Transverse colon (tissue), 4 donors: Measurements from ENCODE around the gene LRP1B. TPM values are rescaled to one million over a fixed set of nuclear protein-coding genes. Genes with fewer than 3 reads are reported as not detected.

Source experiments
- DNase-seq: peaks from one replicate; pipeline ENCODE4 v3.0.0-alpha.2; 2019
- H3K27ac ChIP-seq, 4 donors: fragments of 200-600 bp; sonication (generic); 2 replicates each; pipeline ENCODE4 v1.5.1; 2016 to 2018; ENCODE audit warnings: inconsistent platforms in 4 of 4
- H3K27me3 ChIP-seq: fragments of 200-600 bp; sonication (generic); 2 replicates; pipeline ENCODE4 v1.5.1; 2017; ENCODE audit warnings: inconsistent platforms
- H3K36me3 ChIP-seq, 4 donors: fragments of 200-600 bp; sonication (generic); 2 replicates each; pipeline ENCODE4 v1.5.1; 2017 to 2019; ENCODE audit warnings: inconsistent platforms in 4 of 4
- H3K4me1 ChIP-seq, 4 donors: fragments of 200-600 bp; sonication (generic); 2 replicates each; pipeline ENCODE4 v1.5.1; 2017 to 2020; ENCODE audit warnings: inconsistent platforms in 4 of 4
- H3K4me3 ChIP-seq, 4 donors: fragments of 200-600 bp; sonication (generic); 1 replicate in 1 of 4; 2 replicates in 3 of 4; pipeline versions ENCODE4 v1.5.1 to v1.6.1; 2017 to 2019; ENCODE audit warnings: inconsistent platforms in 4 of 4
- H3K9me3 ChIP-seq, 2 donors: fragments of 200-600 bp; sonication (generic); 2 replicates each; pipeline ENCODE4 v1.5.1; 2017 to 2019; ENCODE audit warnings: inconsistent platforms in 2 of 2
- CTCF ChIP-seq, 5 experiments: fragments of 200-600 bp in 3 of 5; fragments of 450-650 bp in 2 of 5; sonication (generic) in 3 of 5; IDR thresholded peaks; 1 replicate in 2 of 5; 2 replicates in 3 of 5; pipeline ENCODE4 v1.5.1; 2016 to 2017; ENCODE audit warnings: antibody characterized with exemption in 5 of 5, inconsistent platforms in 3 of 5, mild to moderate bottlenecking in 2 of 5, moderate library complexity in 1 of 5
- EP300 ChIP-seq: sonication (generic); formaldehyde crosslinking; IDR thresholded peaks from one replicate; pipeline ENCODE4 v1.6.1; 2017; ENCODE audit warnings: antibody characterized with exemption, low read depth
- POLR2A ChIP-seq: fragments of 450-650 bp; IDR thresholded peaks from one replicate; pipeline ENCODE4 v1.6.1; 2016; ENCODE audit warnings: antibody characterized with exemption, mild to moderate bottlenecking, moderate library complexity
- POLR2AphosphoS5 ChIP-seq, 3 donors: sonication (generic); formaldehyde crosslinking; IDR thresholded peaks; one replicate each; pipeline ENCODE4 v1.6.1; 2016; ENCODE audit warnings: antibody characterized with exemption in 3 of 3
- WGBS, 2 donors: methylation state at CpG; one replicate each; pipeline ENCODE4 v1.1.5; 2018; ENCODE audit warnings: low coverage in 1 of 2; 5-methylcytosine and 5-hydroxymethylcytosine counted together
- in situ Hi-C, 4 donors: fragments of 200-750 bp; cut with MboI; loops; one replicate each; pipeline versions ENCODE4 v1.15.0 to v1.15.1; 2017; ENCODE audit warnings: low sequenced_read_pairs in 3 of 4, low pct_ligation_motif_present in 1 of 4, low pct_unique_long_range_greater_than_20kb in 1 of 4
- intact Hi-C: fragments of 100-400 bp; cut with DNase I; formaldehyde crosslinking; loops from one replicate; pipeline ENCODE4 v1.15.1; 2023; ENCODE audit warnings: low total_unique reads
- total RNA-seq, 4 donors: library from RNA; depleted of rRNA; stranded (reverse); fragments of >200 nt; gene quantifications; one replicate each; pipeline ENCODE4 v1.1.0, GENCODE V29; 2016

Gene LRP1B
- total RNA-seq, 4 donors from 2014 or later = 0.48 to 5.4 (median 0.82) TPM; not detected in 1

GRCh38 chr2:140862181-140862580, 1268.6 kb downstream of the LRP1B start:
- 68 to 100% methylated on average over 1 to 2 of the region's 2 CpGs for WGBS, 2 donors
- no peaks in the 10 kb centered on the region for H3K36me3 ChIP-seq
- intact Hi-C loops (no loop called here), in situ Hi-C loops (no loop called here)
- no peaks in the 10 kb centered on the region for H3K27me3 ChIP-seq
- no peaks in the 10 kb centered on the region for H3K9me3 ChIP-seq
- no peak for DNase-seq
- no peak overlapping the region for H3K4me3 ChIP-seq
- TF ChIP-seq POLR2AphosphoS5 (IDR thresholded peaks at IDR 0.05) (no peak), POLR2A (no peak), EP300 (no peak), CTCF (IDR thresholded peaks at IDR 0.05) (no peak)
- H3K27ac ChIP-seq = no peak overlapping the region
- no peaks in the 10 kb centered on the region for H3K4me1 ChIP-seq

- Histone ChIP-seq H3K27me3 (no peaks in the 10 kb centered on the region), H3K4me1 (no peaks in the 10 kb centered on the region), H3K4me3 (no peak overlapping the region), H3K9me3 (no peaks in the 10 kb centered on the region), H3K36me3 (no peaks in the 10 kb centered on the region), H3K27ac (no peak overlapping the region)
- TF ChIP-seq EP300 (no peak), CTCF (IDR thresholded peaks at IDR 0.05) (no peak), POLR2AphosphoS5 (IDR thresholded peaks at IDR 0.05) (no peak), POLR2A (no peak)
- WGBS, 2 donors = 41 to 46% methylated on average over 3 of the region's 3 CpGs
- DNase-seq = no peak
- intact Hi-C loops = no loop called here
- in situ Hi-C loops = no loop called here
Measured at GRCh38 chr2:140861666-140862065, 1269.2 kb downstream of the LRP1B start.

GRCh38 chr2:140855471-140855870, 1275.3 kb downstream of the LRP1B start:
- Histone ChIP-seq H3K36me3 (no peaks in the 10 kb centered on the region), H3K27me3 (no peaks in the 10 kb centered on the region), H3K4me3 (no peak overlapping the region), H3K27ac (no peak overlapping the region), H3K9me3 (no peaks in the 10 kb centered on the region), H3K4me1 (no peaks in the 10 kb centered on the region)
- 74 to 79% methylated on average over 2 of the region's 2 CpGs for WGBS, 2 donors
- intact Hi-C loops = no loop called here
- in situ Hi-C loops = no loop called here
- TF ChIP-seq EP300 (no peak), POLR2A (no peak), CTCF (IDR thresholded peaks at IDR 0.05) (no peak), POLR2AphosphoS5 (IDR thresholded peaks at IDR 0.05) (no peak)
- no peak for DNase-seq

GRCh38 chr2:140851258-140851981, 1279.4 kb downstream of the LRP1B start:
- no peaks in the 10 kb centered on the region for H3K4me1 ChIP-seq
- no peaks in the 10 kb centered on the region for H3K36me3 ChIP-seq
- in situ Hi-C loops (no loop called here), intact Hi-C loops (no loop called here)
- no peak overlapping the region for H3K4me3 ChIP-seq
- no peaks in the 10 kb centered on the region for H3K9me3 ChIP-seq
- WGBS, 2 donors = 70 to 76% methylated on average over 4 of the region's 4 CpGs
- no peaks in the 10 kb centered on the region for H3K27me3 ChIP-seq
- TF ChIP-seq POLR2AphosphoS5 (IDR thresholded peaks at IDR 0.05) = no peak
- no peak for TF ChIP-seq EP300
- no peak for TF ChIP-seq CTCF (IDR thresholded peaks at IDR 0.05)
- TF ChIP-seq POLR2A = no peak
- H3K27ac ChIP-seq = no peak overlapping the region
- no peak for DNase-seq
